Keratinocyte (primary cell): ENCODE measurements around the gene GSTM1. TPM values are rescaled to one million over a fixed set of nuclear protein-coding genes. Genes with fewer than 3 reads are reported as not detected.

Experiments
- DNase-seq: peaks from one replicate; pipeline ENCODE4 v3.0.0-alpha.2; 2011; ENCODE audit warnings: low read depth, missing footprints, low spot score
- FAIRE-seq: peaks from 2 replicates; lab custom pipeline; 2011; peaks lifted over from hg19 to GRCh38; lab: Jason Lieb, UNC
- H2AFZ ChIP-seq: 2 replicates; pipeline ENCODE4 v1.6.0; 2012; ENCODE audit warnings: low read length, control low read depth, inconsistent platforms; ENCODE audit not compliant: control insufficient read depth
- H3K27ac ChIP-seq: 2 replicates; pipeline ENCODE4 v1.5.1; 2011; ENCODE audit warnings: low read length; ENCODE audit not compliant: control insufficient read depth, insufficient read depth
- H3K27me3 ChIP-seq: 3 replicates; pipeline ENCODE4 v1.6.0; 2011; ENCODE audit warnings: low read length; ENCODE audit not compliant: control insufficient read depth, insufficient read depth; ENCODE audit errors: extremely low read depth
- H3K36me3 ChIP-seq, 2 experiments: 2 replicates in 1 of 2; 3 replicates in 1 of 2; pipeline ENCODE4 v1.5.1; 2011; ENCODE audit warnings: low read length in 2 of 2, mild to moderate bottlenecking in 1 of 2; ENCODE audit not compliant: control insufficient read depth in 2 of 2, insufficient read depth in 2 of 2; ENCODE audit errors: extremely low read depth in 1 of 2
- H3K4me1 ChIP-seq: 3 replicates; pipeline ENCODE4 v1.5.1; 2011; ENCODE audit warnings: low read length; ENCODE audit not compliant: control insufficient read depth, insufficient read depth; ENCODE audit errors: extremely low read depth
- H3K4me2 ChIP-seq: 3 replicates; pipeline ENCODE4 v1.6.0; 2011; ENCODE audit warnings: low read depth, low read length; ENCODE audit not compliant: control insufficient read depth, insufficient read depth; ENCODE audit errors: extremely low read depth
- H3K4me3 ChIP-seq, 3 experiments: fragments of 200-600 bp in 1 of 3; sonication (generic) in 1 of 3; 2 replicates in 2 of 3; 3 replicates in 1 of 3; pipeline ENCODE4 v1.5.1; 2011 to 2016; ENCODE audit warnings: low read length in 3 of 3, mild to moderate bottlenecking in 3 of 3, control low read depth in 2 of 3, inconsistent platforms in 1 of 3, low read depth in 1 of 3, mixed read lengths in 1 of 3, mixed run types in 1 of 3, moderate library complexity in 1 of 3; ENCODE audit not compliant: control insufficient read depth in 2 of 3, insufficient read depth in 2 of 3; ENCODE audit errors: extremely low read depth in 1 of 3
- H3K79me2 ChIP-seq: 2 replicates; pipeline ENCODE4 v1.6.0; 2012; ENCODE audit warnings: low read length; ENCODE audit not compliant: control insufficient read depth, insufficient read depth
- H3K9ac ChIP-seq: 3 replicates; pipeline ENCODE4 v1.6.0; 2011; ENCODE audit warnings: low read length; ENCODE audit not compliant: control insufficient read depth, insufficient read depth; ENCODE audit errors: extremely low read depth
- H3K9me1 ChIP-seq: 3 replicates; pipeline ENCODE4 v1.6.0; 2011; ENCODE audit warnings: low read length; ENCODE audit not compliant: control insufficient read depth, insufficient read depth; ENCODE audit errors: extremely low read depth
- H3K9me3 ChIP-seq: 2 replicates; pipeline ENCODE4 v1.5.1; 2012; ENCODE audit warnings: low read depth, low read length; ENCODE audit not compliant: control insufficient read depth
- H4K20me1 ChIP-seq: 3 replicates; pipeline ENCODE4 v1.6.0; 2011; ENCODE audit warnings: low read length; ENCODE audit not compliant: control insufficient read depth, insufficient read depth; ENCODE audit errors: extremely low read depth
- EZH2 ChIP-seq: IDR thresholded peaks from one replicate; pipeline ENCODE4 v1.6.1; 2012; ENCODE audit warnings: inconsistent platforms, mild to moderate bottlenecking, low read length, moderate library complexity
- dilution Hi-C: fragments of 300-500 bp; cut with MboI; formaldehyde crosslinking; loops from one replicate; pipeline ENCODE4 v1.7.0; 2020; ENCODE audit warnings: low sequenced_read_pairs; ENCODE audit not compliant: extremely low pct_ligation_motif_present
- polyA plus RNA-seq, 5 experiments: library from polyadenylated mRNA; depleted of rRNA in 3 of 5; stranded (reverse) in 3 of 5; stranded (forward) in 1 of 5; unstranded in 1 of 5; fragments of >200 nt; gene quantifications; 1 replicate in 1 of 5; 2 replicates in 3 of 5; 3 replicates in 1 of 5; pipeline versions ENCODE4 v1.2.1 to v1.2.3, GENCODE V29; 2011 to 2012; ENCODE audit warnings: missing spikeins in 2 of 5, low read depth in 1 of 5, low replicate concordance in 1 of 5
- TF ChIP-seq, protein P1 (sequence below), 3 experiments: IDR thresholded peaks in 1 of 3; conservative IDR thresholded peaks in 1 of 3; optimal IDR thresholded peaks in 1 of 3; 2 replicates in 2 of 3; 3 replicates in 1 of 3; pipeline versions ENCODE3 to v1.5.1; 2011; ENCODE audit warnings: low read length in 3 of 3, mild to moderate bottlenecking in 3 of 3, moderate library complexity in 2 of 3, control low read depth in 1 of 3, inconsistent platforms in 1 of 3; ENCODE audit not compliant: insufficient read depth in 2 of 3; ENCODE audit errors: extremely low read depth in 1 of 3

The GSTM1 gene
- polyA plus RNA-seq, 1 donor (not counting 4 experiments of a cell fraction or from before 2014, with no cell fraction given) = 13.5 TPM

DNA sequence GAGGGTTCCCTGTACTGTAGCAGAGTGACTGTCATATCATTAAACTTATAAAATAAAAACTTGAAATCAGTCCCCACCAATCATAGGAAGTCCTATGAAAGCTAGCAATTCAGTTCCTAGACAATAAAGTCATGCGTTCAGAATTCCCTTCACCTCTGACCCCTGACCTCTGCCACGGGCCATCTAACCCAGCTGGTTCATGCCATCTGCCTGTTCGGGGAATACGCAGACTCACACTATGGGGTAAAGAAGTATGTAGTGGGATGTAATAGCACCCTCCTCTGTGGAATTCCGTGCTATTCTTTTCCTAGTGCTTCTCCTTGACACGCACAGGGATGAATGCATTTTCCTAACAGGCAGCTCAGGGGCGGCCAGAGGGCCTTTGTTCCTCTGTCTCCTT is 29.6 kb upstream of the GSTM1 start:
- H4K20me1 ChIP-seq = no peaks in the 10 kb centered on the region
- H3K36me3 ChIP-seq = no peaks in the 10 kb centered on the region
- no peak overlapping the region for H3K4me3 ChIP-seq
- no peak overlapping the region for H3K27ac ChIP-seq
- no peak overlapping the region for H2AFZ ChIP-seq
- H3K27me3 ChIP-seq = no peaks in the 10 kb centered on the region
- no peak overlapping the region for H3K9ac ChIP-seq
- DNase-seq (no peak), FAIRE-seq (no peak)
- no peak overlapping the region for H3K4me2 ChIP-seq
- no peaks in the 10 kb centered on the region for H3K79me2 ChIP-seq
- H3K9me3 ChIP-seq = no peaks in the 10 kb centered on the region
- dilution Hi-C loops = no loop called here
- no peaks in the 10 kb centered on the region for H3K9me1 ChIP-seq
- H3K4me1 ChIP-seq = peaks cover 7% of the 10 kb centered on the region
- TF ChIP-seq EZH2 = no peak
- TF ChIP-seq, protein P1, sequence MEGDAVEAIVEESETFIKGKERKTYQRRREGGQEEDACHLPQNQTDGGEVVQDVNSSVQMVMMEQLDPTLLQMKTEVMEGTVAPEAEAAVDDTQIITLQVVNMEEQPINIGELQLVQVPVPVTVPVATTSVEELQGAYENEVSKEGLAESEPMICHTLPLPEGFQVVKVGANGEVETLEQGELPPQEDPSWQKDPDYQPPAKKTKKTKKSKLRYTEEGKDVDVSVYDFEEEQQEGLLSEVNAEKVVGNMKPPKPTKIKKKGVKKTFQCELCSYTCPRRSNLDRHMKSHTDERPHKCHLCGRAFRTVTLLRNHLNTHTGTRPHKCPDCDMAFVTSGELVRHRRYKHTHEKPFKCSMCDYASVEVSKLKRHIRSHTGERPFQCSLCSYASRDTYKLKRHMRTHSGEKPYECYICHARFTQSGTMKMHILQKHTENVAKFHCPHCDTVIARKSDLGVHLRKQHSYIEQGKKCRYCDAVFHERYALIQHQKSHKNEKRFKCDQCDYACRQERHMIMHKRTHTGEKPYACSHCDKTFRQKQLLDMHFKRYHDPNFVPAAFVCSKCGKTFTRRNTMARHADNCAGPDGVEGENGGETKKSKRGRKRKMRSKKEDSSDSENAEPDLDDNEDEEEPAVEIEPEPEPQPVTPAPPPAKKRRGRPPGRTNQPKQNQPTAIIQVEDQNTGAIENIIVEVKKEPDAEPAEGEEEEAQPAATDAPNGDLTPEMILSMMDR (optimal IDR thresholded peaks at IDR 0.05 in 1 of 3, IDR thresholded peaks at IDR 0.05 in 1 of 3, conservative IDR thresholded peaks at IDR 0.05 in 1 of 3; ENCODE audit: extremely low read depth in 1 of 3, insufficient read depth in 2 of 3, low read length in 3 of 3) = no peak

DNA sequence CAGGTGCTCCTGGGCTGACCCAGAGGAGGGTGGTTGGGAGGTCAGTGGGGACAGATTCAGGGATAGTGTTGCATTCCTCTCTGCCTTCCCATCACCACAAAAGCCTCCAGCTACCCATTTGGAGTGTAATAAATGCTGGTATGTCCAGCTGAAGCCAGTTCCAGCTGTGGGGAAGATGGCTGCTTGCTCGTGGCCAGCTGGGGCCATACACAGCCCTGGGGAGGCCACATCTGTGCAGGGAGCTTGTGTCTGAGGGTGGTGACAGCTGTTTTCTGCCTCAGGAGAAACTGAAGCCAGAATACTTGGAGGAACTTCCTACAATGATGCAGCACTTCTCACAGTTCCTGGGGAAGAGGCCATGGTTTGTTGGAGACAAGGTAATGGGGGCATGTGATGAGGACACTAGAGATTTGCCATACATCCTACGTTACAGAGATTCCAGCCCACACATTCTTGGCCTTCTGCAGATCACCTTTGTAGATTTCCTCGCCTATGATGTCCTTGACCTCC is 29.0 kb upstream of the GSTM1 start:
- Histone ChIP-seq H3K9me1 (no peaks in the 10 kb centered on the region), H3K79me2 (no peaks in the 10 kb centered on the region), H4K20me1 (no peaks in the 10 kb centered on the region), H3K9me3 (no peaks in the 10 kb centered on the region), H3K27me3 (no peaks in the 10 kb centered on the region), H3K4me2 (no peak overlapping the region), H3K36me3 (no peaks in the 10 kb centered on the region), H2AFZ (no peak overlapping the region), H3K4me1 (peaks cover 7% of the 10 kb centered on the region), H3K9ac (no peak overlapping the region), H3K4me3 (no peak overlapping the region), H3K27ac (no peak overlapping the region)
- dilution Hi-C loops = no loop called here
- FAIRE-seq (no peak), DNase-seq (no peak)
- TF ChIP-seq EZH2 = no peak
- TF ChIP-seq, protein P1 (optimal IDR thresholded peaks at IDR 0.05 in 1 of 3, IDR thresholded peaks at IDR 0.05 in 1 of 3, conservative IDR thresholded peaks at IDR 0.05 in 1 of 3; ENCODE audit: extremely low read depth in 1 of 3, insufficient read depth in 2 of 3, low read length in 3 of 3) = no peak
